ENCODE data around the gene CCDC57.
A peak's percentile ranks its signal among the peaks of the same experiment; 100 is the strongest.

Gene CCDC57

DNA sequence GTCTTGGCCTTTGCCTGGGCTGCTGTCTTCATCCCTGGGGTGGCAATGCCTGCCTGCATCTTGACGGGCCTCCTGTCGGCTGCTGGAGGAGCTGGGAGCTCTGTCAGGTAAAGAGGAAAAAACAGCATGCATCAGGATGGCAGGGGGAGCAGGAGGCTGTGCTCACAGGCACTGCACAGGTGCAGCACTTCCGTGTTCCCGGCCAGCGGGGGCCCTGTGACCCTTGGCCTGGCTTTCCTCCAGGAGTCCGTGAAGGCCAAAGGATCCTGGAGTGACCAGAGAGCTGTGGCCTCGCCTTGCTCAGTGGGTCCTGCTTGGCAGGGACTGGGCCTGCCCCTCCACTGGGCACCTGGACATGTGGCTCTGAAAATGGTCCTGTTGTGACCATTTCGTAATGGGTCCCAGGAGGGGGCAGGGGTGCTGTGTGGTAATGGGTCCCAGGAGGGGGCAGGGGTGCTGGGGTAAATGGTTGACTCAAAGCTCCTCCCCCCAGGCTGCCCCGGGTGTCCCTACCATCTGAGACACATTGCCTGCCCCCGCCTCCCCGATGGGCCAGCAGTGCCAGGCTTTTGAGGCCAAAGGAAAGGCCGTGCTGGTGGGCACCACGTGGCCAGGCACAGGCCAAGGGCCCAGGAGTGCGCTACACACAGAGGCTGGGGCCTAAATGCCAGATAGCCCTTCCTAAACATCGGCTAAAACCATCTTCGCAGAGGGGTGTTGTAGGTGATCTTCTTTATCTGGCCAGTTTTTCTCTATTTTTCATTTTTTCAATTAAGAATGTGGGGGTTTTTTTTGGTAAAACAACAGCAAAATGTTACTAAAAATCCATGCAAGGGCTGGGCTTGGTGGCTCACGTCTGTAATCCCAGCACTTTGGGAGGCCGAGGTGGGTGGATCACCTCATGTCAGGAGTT, 110.6 kb downstream of the CCDC57 start:
- no peak for DNase-seq

DNA sequence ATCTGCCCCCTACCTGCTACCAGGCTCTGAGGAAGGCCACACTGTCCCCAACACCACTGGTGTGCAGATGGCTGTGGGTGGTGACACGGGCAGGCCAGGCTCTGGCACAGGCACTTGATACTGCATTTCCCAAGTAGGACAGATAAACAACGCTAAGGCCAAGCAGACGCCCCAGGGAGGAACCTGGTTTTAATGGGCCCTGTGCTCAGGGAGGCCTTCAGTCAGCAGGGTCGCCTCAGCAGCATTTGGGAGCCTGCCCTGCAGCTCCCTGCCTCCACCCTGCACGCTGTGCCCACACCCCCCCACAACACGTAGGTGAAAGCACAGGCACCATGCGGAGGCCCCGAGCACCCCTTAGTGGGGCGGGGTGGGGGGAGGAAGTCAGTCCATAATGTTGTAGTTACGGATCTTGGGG, 111.3 kb downstream of the CCDC57 start:
- no peak for DNase-seq

DNA sequence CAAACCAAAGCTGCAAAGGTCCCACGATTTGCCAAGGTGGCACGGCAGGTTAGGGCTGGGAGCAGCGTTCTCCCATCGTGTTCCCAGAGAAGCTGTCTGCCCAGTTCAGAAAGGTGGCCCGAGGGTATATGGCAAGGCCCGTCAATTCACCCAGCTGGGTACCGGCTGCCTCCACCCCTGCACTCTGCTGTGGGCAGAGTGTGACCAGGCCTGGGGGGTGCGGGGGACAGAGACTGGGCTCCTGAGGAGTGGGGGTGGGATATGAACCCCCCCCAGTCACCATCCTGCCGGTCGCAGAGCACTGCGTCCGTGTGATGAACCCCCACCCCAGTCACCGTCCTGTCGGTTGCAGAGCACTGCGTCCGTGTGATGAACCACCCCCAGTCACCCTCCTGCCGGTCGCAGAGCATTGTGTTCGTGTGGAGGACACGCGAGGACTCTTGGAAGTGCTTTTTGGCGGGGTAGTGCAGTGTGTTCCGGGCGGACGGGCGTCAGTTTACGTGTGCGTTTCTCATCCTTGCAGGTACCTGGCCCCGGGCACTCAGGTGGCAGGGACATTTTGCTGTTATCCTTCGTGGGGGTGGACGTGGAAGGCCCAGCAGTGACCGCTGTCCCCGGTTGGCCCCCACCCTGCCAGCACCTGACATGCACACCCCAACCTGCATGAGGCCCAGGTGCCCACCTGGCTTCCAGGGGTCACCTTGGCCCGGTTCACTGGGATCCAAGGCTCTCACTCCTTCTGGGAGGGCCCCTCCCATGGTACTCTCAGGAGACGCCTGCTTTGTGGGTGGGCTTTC, 111.9 kb downstream of the CCDC57 start:
- DNase-seq: no peak

DNA sequence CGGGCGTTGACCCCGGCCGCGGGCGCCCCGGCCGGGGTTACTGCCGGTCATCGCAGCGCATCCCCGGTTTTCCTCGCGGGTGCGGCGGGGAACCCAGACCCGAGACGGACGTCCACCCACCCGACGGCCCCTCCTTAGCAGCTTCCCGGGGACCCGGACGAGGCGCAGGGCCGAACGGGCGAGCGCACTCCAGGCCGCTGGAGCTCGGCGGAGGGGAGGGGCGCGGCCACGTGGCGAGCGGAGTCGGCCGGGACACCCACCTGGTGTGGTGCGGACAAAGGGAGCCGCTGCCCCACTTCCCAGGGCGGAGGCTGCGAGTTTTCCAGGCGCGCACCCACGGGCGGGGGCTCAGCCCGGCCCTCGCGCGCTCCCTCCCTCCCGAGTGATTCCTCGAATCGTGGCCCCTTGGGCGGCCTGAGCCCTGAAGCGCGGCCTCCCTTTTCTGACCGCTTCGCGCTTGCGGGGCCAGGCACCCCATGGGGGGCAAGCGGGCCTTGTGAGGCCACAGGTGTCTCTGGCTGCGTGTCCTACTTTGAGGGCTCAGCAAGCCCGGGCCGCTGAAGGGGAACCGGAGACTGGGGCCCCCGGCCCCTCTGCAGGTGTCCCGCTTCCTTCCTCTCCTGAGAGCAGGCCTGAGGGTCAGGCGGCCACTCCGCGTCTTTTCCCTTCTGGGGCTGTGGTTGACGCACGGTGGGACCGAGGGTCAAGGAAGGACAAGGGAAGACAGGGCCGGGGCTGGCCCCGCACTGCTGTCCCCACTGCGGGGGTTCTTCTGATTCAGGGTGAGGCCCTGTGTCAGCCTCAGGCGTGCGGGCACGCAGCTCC, 113.5 kb downstream of the CCDC57 start:
- DNase-seq: no peak

DNA sequence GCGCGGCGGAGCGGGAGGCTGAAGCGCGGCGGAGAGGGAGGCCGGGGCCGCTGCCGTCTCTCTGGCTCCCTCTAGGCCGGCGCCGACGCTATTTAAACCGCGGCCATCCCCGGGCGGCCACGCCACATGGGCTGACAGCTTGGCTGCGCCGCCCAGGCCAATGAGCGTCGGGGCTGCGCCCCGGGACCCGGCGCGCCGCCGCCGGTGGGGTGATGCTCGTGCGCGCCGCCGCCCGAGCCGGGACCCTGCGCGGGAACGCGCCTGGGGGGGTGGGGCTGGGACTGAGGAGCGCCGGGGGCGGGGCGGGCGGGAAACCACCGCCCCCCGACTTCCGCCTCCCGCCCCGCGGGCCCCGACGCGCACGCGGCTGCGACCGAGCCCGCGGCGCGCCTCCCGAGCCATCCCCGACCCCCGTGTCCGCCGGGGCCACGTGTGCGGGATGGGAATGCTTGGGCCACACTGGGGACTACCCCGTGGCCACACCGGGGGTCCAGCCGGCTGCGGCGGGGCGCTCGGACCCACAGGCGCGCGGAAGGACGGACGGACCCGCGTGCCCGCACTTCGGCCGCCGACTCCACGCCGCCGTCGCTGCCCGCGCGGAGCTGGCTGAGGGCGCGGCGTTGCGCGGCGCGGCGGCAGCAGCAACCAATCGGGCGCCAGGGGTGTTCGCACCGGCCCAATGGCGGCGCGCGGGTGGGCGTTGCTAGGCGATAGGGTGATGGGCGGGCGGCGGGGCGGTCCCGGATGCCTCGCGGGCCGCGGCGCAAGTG, 114.3 kb downstream of the CCDC57 start, which contains the start of gene FASN:
Gene FASN, minus strand, starts transcription at position 68 of the 770 bp plus-strand sequence. CDS start 1,791 bp downstream, outside the sequence.
- DNase-seq: peak; percentile 47

DNA sequence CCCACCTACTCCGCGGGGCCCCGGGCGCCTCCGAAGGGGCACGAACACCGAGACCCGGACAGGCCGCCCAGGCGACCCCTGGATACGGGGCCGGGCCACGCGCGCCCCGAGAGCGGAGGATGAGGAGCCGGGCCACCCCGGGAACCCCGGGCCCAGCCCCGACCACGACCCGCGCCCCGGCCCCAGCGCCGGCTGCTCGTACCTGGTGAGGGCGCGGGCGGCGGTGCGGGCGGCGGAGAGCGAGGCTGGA, 114.8 kb downstream of the CCDC57 start:
- no peak for DNase-seq

DNA sequence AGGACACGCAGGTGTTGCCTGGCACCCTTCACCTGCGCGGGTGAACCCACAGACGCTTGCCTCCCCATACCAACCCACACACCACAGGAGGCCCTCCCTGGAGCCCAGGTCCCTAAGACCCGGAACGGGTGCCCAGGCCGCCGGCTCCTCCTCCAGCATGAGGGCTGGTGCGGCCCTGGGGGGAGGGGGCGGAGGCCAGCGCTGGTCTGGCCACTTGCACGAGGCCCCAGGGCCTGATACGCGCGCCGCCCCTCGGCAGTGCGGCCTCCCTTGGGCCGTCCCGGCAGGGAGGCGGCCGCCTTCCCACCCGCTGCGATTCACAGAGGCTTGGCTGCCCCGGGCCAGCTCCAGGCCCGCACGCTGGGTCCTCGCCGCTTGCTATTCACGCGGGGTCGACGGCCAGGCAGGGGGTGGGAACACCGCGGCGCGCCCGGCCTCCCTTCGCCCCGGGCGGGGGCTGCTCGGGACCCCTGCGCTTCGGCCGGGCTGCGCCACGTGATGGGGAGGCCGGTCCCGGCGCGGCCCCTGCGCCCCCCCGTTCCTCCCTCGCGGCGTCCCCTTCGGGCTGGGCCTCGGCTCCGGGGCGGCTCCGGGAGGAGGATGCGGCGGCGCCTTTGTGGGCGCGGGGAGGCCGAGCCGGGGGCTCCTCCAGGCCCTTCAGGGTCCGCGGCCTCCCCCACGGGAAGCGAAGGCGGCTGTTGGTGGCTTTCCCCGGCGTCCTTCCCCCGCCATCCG, 115.3 kb downstream of the CCDC57 start:
- no peak for DNase-seq

DNA sequence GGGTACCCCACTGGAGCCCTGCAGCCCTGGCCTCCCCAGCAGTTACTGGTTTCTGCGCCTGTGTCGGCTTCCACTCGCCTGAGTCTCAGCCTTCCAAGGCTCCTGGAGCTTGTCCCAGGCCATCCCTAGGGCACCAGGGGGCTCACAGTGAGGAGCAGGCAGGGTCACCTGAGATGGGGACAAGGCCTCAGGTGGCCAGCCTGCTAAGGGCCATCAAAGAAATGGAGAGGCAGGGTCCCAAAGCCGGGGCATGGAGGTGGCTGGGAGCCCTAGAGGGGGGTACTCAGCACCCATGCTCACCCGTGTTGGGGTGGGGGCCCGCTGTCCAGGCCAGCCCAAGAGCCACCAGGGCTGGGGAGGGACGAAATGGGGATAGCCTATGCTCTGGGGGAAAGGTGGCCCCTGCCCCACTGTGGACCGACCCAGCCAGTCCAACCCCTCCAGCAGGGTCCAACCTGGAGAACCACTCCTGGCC, 115.9 kb downstream of the CCDC57 start:
- DNase-seq: no peak

DNA sequence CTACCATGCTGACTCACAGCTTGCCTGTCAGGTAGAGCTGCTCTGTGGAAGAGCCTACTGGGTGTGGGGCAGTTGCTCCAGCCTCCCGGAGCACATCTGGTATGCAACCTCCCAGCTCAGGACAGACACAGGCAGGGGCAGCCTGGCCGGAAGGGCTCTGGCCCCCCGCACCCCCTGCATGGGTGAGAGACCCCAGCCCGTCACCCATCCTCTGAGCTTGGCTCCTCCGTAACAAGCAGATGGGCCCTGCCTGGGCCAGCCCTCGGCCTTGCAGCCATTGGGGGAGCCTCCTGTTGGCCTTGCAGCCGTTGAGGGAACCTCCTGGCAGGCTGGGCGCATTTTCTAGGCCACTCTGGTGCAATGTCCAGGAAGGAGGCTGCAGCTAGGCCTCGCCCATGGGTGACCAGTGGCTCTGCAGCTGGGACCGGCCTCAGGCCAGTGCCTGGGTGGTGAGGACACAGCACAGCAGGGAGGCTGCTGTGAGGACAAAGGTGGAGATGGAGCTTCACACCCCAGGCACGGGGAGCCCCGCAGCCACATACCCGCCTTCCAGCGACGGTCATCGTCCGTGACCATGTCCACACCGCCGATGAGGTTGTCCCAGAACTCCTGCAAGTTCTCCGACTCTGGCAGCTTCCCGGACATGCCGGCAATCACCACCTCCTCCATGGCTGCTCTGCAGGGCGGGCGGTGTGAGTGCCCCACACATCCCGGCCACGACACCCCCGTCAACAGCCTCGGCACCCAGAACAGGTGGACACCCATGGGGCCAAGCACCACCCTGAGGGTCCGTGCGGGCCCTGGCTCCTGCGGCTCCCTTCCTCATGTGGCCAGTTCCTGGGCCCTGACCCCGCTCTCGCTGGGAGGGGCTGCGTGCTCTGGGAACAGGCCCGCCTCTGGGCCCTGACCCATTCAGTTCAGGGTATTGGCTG, 116.6 kb downstream of the CCDC57 start:
- no peak for DNase-seq

DNA sequence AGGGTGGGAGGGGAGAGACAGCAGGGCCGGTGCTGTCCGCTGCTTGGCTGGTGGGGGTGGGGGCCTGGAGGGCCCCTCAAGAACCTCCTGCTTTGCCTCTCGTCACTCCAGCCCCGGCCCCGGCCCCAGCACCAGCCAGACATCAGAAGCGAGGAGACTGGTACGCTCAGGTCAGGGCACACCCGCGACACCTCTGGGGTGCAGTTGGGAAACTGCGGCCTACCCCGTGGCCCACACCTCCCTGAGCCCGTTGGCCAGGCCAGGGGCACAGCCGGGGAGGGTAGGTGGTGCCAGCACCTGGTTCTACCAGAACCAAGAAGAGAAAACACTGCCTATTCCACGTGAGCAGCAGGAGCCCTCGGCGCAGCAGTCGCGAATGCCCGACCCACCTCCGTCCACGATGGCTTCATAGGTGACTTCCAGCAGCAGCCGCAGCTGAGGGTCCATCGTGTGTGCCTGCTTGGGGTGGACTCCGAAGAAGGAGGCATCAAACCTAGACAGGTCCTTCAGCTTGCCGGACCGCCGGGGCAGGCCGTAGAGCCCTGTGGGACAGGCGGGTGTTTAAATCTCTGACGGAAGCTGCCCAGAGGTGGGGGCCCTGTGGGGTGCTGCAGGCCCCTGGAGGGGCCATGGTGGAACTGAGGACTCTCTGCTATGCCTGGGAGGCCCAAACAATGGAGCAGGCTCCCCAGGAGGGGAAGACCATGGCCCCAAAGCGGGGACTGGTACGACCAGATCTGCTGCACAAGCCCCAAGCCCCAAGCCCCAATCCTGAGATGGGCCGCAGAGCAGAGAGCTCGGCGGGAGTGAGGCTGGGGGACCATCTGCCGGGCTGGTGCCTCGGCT, 117.5 kb downstream of the CCDC57 start:
- DNase-seq: no peak

DNA sequence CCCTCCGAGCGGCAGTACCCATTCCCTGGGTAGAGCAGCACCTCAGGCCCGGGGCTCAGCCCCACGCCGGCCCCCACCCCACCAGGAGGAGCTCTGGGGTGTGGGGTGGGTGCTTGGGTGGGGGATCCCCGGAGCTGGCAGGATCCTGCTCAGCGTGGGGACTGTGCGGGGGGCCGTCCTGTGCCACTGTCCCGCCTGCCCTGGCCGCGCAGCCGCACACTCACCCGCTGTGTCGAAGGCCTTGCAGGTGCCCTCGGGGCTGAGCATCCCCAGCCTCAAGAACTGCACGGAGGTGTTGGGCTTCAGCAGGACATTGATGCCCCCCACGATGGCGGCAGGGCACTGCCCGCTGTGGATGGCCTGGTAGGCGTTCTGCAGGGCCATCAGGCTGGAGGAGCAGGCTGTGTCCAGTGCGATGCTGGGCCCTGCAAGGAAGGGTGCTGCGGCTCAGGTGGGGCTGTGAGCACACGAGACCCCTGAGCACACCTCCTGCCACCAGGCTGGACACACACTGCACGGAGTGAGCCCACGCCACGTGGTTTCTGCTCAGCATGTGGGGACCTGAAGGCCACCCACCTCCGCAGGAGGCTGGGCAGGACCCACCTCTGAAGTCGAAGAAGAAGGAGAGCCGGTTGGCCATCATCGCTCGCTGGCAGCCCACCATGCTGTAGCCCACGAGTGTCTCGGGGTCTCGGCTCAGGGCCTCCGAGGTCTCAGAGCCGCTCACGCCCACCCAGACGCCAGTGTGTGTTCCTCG, 119.5 kb downstream of the CCDC57 start:
- DNase-seq: no peak

DNA sequence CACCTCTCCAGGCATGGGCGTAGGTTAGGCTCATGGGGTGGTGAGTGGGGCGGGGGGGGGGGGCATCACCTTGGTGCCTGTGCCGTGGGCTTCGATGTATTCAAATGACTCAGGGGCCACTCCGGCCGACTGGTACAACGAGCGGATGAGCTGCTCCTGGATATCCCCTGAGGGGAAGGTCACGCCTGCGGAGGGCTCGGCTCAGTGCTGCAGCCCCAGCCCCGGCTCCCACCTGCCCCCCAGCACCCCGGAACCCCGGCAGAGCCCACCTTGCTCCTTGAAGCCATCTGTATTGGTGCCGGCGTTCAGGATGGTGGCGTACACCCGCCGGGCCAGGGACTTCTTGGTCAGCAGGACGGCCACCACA, 120.0 kb downstream of the CCDC57 start:
- no peak for DNase-seq

DNA sequence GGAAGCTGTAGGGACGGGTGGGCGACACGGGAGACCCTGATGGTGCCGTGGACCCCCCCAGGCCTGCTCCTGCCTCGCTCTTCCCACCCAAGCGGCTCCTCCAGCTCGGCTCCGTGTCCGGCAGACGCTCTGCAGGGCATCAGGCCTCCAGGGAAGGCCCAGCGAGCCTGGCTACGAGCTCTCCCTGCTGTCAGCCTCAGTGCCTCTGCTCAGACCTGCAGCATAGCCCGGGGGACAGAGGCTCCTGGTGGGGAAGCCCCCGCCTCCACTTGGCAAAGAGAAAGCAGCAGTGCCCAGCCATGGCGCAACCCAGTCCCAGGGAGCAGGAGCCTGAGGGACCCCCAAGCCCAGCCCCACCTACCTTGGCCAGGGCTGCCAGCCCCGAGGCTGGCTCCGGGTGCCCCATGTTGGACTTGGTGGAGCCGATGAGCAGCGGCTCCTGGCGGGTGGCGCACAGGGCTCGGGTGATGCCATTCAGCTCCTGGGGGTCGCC, 120.5 kb downstream of the CCDC57 start:
- no peak for DNase-seq

DNA sequence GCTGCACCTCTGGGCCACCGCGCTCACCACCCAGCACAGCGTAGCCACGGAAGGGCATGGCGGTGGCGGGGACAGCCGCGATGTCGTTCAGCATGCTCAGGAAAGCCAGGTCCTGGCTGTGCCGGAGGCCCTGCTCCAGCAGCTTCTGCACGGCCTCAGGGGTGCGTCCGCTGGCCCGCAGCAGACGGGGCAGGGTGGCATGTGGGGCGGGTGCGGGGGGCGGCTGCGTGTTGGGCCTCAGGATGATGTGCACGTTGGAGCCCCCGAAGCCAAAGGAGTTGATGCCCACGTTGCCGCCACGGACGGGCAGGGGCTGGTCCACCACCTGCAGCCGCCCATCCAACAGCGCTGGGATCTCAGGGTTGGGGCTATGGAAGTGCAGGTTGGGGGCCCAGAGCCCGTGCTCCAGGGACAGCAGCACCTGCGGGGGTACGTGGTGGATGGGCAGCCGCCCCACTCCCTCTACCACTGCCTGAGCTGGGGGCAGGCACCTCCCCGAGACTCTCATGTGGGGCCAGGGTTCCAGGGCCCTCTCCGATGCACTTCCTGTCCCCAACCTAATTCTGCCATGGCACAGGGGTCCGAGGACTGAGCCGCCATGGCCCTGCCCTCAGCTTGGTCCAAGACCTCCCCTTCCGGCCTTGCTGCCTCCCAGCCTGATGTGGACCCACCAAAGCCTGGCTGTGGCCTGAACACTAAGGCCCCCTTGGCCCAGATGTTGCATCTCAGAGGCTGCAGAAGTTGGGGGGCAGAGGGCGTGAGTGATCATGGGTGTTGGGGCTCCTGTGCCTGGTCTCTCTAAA, 121.2 kb downstream of the CCDC57 start:
- no peak for DNase-seq

DNA sequence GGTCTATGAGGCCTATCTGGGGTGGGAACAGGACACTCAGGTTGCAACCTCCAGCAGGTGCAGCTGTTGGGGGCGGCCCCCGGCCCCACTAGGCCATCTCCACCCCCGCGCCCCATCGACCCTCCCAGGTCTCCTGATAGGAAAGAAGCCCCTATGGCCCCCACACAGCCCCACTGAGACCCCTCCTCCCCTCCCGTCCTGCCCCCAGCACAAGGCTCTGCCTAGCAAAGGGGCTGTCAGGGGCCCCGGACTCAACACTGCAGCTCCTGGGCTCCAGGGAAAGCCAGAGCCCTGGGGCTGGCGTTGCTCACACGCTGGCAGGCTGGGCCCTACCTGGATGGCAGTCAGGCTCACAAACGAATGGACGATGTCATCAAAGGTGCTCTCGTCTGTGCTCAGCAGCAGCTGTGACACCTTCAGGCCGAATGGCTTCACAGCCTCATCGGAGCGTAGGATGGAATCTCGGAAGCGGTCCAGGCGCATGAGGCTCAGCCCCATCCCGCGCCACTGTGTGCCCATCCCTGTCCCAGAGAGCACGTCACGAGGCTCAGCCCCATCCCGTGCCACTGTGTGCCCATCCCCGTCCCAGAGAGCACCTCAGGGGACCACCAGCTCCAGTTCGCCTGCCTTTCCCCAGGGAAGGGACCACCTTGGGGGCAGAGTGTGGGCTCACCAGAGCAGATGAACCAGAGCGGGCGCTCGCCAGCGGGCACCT, 121.9 kb downstream of the CCDC57 start:
- no peak for DNase-seq

DNA sequence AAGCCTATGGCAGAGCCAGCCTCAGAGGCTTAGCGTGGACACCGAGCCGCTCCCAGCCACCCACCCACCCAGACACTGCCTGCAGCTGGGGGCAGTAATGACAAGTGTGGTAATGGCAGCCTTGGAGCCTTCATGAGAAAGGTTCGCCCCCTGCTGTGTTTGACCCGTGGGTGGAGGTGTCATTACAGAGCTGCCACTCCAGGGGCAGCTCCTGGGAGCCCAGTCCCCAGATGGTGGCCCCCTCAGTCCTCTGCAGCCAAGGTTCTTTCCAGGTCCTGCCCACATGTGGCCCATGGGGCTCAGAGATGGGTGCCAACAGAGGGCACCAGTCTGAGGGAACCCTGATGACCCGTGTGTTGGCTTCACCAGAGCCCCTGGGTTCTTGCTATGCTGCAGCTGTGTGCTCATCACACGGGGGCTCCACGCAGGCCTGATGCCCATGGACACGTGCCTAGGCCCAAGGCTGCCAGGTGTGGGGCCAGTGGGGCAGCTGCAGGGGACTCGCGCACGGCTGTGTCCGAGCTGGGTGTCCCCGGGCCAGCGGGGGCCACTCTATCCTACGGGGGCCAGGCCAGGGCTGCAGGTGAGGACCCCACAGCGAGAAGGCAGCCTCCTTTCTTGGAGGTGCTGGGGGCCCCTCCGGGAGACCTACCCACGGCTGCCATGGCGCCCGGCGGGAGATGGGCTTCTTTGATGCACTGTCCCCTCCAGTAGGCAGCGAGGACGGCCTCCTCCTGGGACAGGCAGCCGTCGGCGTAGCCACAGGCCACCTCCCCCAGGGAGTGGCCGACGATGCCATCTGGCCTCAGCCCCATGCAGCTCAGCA, 122.7 kb downstream of the CCDC57 start:
- no peak for DNase-seq

Data from NCI-H187 treated with DMSO at 0.1 percent for 48 hours (cell line).